ENCODE results near the gene NKPD1.

The NKPD1 gene

DNA sequence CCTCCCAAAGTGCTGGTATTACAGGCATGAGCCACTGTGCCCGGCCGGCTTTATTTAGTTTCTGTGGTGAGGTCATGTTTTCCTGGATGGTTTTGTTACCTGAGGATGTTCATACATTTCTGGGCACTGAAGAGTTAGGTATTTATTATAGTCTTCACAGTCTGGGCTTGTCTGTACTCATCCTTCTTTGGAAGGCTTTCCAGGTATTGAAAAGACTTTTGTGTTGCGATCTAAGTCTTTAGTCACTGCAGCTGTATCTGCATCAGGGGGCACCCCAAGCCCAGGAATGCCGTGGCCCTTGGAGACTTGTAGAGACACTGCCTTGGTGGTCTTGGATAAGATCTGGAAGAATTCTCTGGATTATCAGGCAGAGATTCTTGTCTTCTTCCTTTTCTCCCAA is 30.6 kb upstream of the NKPD1 start:
- ChIA-PET POLR2A (no interaction called here), CTCF (interaction anchor here (0.9 to 1.1 kb wide), 2 partner anchors 9 to 11 kb away, joined by 3 to 4 read pairs; no protein-coding TSS in a partner anchor)
- no peak for TF ChIP-seq CTCF (IDR thresholded peaks at IDR 0.05; ENCODE audit: control extremely low read depth, extremely low read depth, low read depth, missing control alignments)

DNA sequence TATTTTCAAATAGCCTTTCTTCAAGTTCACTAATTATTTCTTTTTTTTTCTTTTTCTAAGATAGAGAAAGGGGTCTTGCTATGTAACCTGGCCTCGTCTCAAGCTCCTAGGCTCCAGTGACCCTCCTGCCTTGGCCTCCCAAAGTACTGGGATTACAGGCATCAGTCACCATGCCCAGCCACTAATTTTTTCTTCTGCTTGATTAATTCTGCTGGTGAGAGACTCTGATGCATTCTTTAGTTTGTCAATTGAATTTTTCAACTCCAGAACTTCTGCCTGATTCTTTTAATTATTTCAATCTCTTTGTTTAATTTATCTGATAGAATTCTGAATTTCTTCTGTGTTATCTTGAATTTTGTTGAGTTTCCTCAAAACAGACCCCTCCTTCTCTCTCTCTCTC is 29.2 kb upstream of the NKPD1 start:
- TF ChIP-seq CTCF (IDR thresholded peaks at IDR 0.05; ENCODE audit: control extremely low read depth, extremely low read depth, low read depth, missing control alignments) = no peak
- POLR2A ChIA-PET = interaction anchor here (0.6 kb wide), 1 partner anchor 35 kb away, joined by 4 read pairs; no protein-coding TSS in a partner anchor
- DNase-seq (ENCODE audit: extremely low spot score) = no peak
- CTCF ChIA-PET = interaction anchor here (1.4 kb wide), 1 partner anchor 10 kb away, joined by 4 read pairs; no protein-coding TSS in a partner anchor

More for the DNA sequence above, 30.6 kb upstream of the NKPD1 start:
- DNase-seq (ENCODE audit: extremely low spot score) = no peak

GRCh38 chr19:45187421-45188100 is 26.8 kb upstream of the NKPD1 start:
- ChIA-PET CTCF (interaction anchor here (0.7 to 1.8 kb wide), 12 partner anchors 9 to 617 kb away, joined by 3 to 14 read pairs (median 3); partner anchors contain the start of genes BLOC1S3 and TRAPPC6A), POLR2A (no interaction called here)
- TF ChIP-seq CTCF (IDR thresholded peaks at IDR 0.05; ENCODE audit: control extremely low read depth, extremely low read depth, low read depth, missing control alignments) = peak; percentile 49
- DNase-seq (ENCODE audit: extremely low spot score) = peak; percentile 78

GRCh38 chr19:45186509-45187334 is 25.9 kb upstream of the NKPD1 start:
- ChIA-PET CTCF (interaction anchor here (0.7 to 1.8 kb wide), 13 partner anchors 8 to 616 kb away, joined by 3 to 14 read pairs (median 3); partner anchors contain the start of genes BLOC1S3 and TRAPPC6A), POLR2A (no interaction called here)
- TF ChIP-seq CTCF (IDR thresholded peaks at IDR 0.05; ENCODE audit: control extremely low read depth, extremely low read depth, low read depth, missing control alignments) = no peak
- no peak for DNase-seq (ENCODE audit: extremely low spot score)

DNA sequence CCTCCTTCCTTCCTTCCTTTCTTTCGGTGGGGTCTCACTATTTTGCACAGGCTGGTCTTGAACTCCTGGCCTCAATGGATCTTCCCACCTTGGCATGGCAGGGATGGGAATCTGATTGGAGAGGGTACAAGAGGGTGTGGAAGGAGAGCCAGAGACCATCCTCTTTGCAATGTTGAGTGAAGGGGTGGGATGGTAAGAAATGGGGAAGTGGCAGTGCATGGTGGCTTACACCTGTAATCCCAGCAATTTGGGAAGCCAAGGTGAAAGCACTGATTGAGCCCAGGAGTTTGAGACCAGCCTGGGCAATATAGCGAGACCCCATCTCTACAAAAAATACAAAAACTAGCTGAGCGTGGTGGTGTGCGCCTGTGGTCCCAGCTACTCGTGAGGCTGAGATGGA is 23.3 kb upstream of the NKPD1 start:
- ChIA-PET CTCF (no interaction called here), POLR2A (no interaction called here)
- DNase-seq (ENCODE audit: extremely low spot score) = no peak
- TF ChIP-seq CTCF (IDR thresholded peaks at IDR 0.05; ENCODE audit: control extremely low read depth, extremely low read depth, low read depth, missing control alignments) = no peak

GRCh38 chr19:45182758-45183157 is 22.0 kb upstream of the NKPD1 start:
- POLR2A ChIA-PET = no interaction called here
- CTCF ChIA-PET = interaction anchor here (1.1 to 1.2 kb wide), 2 partner anchors 9 to 156 kb away, joined by 4 to 6 read pairs; no protein-coding TSS in a partner anchor
- DNase-seq (ENCODE audit: extremely low spot score) = no peak
- no peak for TF ChIP-seq CTCF (IDR thresholded peaks at IDR 0.05; ENCODE audit: control extremely low read depth, extremely low read depth, low read depth, missing control alignments)
